ENCODE data around the gene PSTPIP2. TPM values are rescaled to one million over a fixed set of nuclear protein-coding genes. Genes with fewer than 3 reads are reported as not detected.

Gene PSTPIP2
- polyA plus RNA-seq, 2 of the 4 experiments (the other 2 are of a cell fraction): 0.10 to 0.19 TPM

DNA sequence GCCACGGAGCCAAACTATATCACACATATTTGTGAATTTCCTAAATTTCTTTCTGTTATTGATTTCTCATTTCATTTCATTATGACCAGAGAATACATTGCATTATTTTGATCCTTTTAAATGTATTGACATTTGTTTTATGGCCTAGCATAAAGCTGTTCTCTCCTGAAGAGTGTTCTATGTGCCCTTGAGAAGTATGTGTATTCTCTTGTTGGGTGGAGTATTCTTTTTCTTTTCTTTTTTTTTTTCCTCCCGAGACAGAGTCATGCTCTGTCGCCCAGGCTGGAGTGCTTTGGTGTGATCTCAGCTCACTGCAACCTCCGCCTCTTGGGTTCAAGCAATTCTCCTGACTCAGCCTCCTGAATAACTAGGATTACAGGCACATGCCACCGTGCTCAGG lies 37.3 kb upstream of the PSTPIP2 start:
- CTCF ChIA-PET: no interaction called here
- FAIRE-seq: no peak
- 93% methylated on average over 5 of the region's 5 CpGs for WGBS (ENCODE audit: missing lambda C conversion rate)

DNA sequence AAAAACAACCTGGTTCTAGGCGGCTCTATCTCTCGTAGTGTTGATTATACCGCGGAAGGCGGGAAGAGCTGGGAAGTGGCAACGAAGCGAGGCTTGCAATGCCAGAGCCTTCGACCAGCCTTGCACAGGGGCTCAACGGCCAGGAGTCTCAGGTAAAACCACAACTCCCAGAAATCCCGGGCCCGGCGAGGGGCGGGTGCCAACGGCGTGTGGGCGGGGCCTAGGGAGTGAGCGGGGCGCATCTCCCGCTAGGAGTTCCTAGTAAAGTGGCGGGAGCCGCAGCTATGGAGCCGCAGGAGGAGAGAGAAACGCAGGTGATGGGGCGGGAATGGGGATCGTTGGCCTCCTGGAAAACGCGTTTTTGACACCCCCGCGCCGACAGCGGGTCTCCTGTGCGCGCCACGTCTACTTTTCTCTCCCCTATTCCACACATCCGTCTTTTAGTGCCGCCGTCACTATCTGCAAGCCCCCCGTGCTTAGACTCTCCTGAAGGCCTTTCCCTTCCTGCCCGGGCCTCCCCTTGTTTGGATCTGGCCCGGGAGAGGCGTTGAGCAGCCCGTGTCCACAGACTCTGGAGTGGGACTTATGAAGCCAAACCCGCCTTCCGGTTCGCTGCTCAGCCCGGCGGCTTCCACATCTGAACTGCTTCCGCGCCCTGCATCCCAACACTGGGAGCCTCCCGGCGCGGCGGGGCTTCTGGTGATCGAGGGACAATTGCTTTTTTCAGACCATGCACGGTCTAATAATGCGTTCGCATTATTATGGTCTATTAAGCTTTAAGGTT lies 32.3 kb upstream of the PSTPIP2 start, which contains the start of gene HAUS1:
HAUS1 (plus strand) TSS at position 258 of the 784 bp plus-strand sequence; CDS start at position 285, 27 bp downstream.
- peak within 1 kb of the TSS; percentile 93 for H3K4me2 ChIP-seq
- peak within 1 kb of the TSS; percentile 87 to 92 for H3K27ac ChIP-seq
- FAIRE-seq (no peak), DNase-seq (ENCODE audit: low read depth in 1 of 2, low spot score in 1 of 2) (peak; percentile 79 to 83), ATAC-seq (peak; percentile 99)
- under 1% methylated on average over 47 of the region's 57 CpGs for WGBS (ENCODE audit: missing lambda C conversion rate)
- H3K4me3 ChIP-seq: peak within 1 kb of the TSS; percentile 96
- H3K4me1 ChIP-seq: 0 out of 3 replicates have a peak, but pooled peaks cover 3% of the 10 kb centered on the region
- no peaks in the 10 kb centered on the region for H3K9me3 ChIP-seq
- ChIA-PET CTCF (no interaction called here), POLR2A (interaction anchor here (0.6 to 0.7 kb wide), 2 partner anchors 8 to 10 kb away, joined by 3 read pairs; no protein-coding TSS in a partner anchor)
- TF ChIP-seq RFX5 (IDR thresholded peaks at IDR 0.05): no peak
- TF ChIP-seq CBX8 (IDR thresholded peaks at IDR 0.05): no peak
- TF ChIP-seq CBX2 (IDR thresholded peaks at IDR 0.05; ENCODE audit: borderline replicate concordance, low read depth): no peak
- TF ChIP-seq, protein P1, sequence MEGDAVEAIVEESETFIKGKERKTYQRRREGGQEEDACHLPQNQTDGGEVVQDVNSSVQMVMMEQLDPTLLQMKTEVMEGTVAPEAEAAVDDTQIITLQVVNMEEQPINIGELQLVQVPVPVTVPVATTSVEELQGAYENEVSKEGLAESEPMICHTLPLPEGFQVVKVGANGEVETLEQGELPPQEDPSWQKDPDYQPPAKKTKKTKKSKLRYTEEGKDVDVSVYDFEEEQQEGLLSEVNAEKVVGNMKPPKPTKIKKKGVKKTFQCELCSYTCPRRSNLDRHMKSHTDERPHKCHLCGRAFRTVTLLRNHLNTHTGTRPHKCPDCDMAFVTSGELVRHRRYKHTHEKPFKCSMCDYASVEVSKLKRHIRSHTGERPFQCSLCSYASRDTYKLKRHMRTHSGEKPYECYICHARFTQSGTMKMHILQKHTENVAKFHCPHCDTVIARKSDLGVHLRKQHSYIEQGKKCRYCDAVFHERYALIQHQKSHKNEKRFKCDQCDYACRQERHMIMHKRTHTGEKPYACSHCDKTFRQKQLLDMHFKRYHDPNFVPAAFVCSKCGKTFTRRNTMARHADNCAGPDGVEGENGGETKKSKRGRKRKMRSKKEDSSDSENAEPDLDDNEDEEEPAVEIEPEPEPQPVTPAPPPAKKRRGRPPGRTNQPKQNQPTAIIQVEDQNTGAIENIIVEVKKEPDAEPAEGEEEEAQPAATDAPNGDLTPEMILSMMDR (IDR thresholded peaks at IDR 0.05): no peak
- TF ChIP-seq BHLHE40 (IDR thresholded peaks at IDR 0.05; ENCODE audit: low read depth, low read length): no peak
- no peak for TF ChIP-seq TP53 (CRISPR knock-in tag; IDR thresholded peaks at IDR 0.05)
- peak; percentile 66 for TF ChIP-seq POLR2A (IDR thresholded peaks at IDR 0.05; ENCODE audit: low read length)
- TF ChIP-seq, protein P2, sequence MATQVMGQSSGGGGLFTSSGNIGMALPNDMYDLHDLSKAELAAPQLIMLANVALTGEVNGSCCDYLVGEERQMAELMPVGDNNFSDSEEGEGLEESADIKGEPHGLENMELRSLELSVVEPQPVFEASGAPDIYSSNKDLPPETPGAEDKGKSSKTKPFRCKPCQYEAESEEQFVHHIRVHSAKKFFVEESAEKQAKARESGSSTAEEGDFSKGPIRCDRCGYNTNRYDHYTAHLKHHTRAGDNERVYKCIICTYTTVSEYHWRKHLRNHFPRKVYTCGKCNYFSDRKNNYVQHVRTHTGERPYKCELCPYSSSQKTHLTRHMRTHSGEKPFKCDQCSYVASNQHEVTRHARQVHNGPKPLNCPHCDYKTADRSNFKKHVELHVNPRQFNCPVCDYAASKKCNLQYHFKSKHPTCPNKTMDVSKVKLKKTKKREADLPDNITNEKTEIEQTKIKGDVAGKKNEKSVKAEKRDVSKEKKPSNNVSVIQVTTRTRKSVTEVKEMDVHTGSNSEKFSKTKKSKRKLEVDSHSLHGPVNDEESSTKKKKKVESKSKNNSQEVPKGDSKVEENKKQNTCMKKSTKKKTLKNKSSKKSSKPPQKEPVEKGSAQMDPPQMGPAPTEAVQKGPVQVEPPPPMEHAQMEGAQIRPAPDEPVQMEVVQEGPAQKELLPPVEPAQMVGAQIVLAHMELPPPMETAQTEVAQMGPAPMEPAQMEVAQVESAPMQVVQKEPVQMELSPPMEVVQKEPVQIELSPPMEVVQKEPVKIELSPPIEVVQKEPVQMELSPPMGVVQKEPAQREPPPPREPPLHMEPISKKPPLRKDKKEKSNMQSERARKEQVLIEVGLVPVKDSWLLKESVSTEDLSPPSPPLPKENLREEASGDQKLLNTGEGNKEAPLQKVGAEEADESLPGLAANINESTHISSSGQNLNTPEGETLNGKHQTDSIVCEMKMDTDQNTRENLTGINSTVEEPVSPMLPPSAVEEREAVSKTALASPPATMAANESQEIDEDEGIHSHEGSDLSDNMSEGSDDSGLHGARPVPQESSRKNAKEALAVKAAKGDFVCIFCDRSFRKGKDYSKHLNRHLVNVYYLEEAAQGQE (IDR thresholded peaks at IDR 0.05): no peak
- TF ChIP-seq, protein P3, sequence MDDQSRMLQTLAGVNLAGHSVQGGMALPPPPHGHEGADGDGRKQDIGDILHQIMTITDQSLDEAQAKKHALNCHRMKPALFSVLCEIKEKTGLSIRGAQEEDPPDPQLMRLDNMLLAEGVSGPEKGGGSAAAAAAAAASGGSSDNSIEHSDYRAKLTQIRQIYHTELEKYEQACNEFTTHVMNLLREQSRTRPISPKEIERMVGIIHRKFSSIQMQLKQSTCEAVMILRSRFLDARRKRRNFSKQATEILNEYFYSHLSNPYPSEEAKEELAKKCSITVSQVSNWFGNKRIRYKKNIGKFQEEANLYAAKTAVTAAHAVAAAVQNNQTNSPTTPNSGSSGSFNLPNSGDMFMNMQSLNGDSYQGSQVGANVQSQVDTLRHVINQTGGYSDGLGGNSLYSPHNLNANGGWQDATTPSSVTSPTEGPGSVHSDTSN (IDR thresholded peaks at IDR 0.05): no peak
- TF ChIP-seq GATA3 (IDR thresholded peaks at IDR 0.05; ENCODE audit: borderline replicate concordance): no peak
- peak in 1 of 2 experiments; percentile 60; a peak in 2 of 5 replicates for TF ChIP-seq JUN (IDR thresholded peaks at IDR 0.05)

More for the DNA sequence above, 37.3 kb upstream of the PSTPIP2 start:
- DNase-seq (ENCODE audit: low read depth in 1 of 2, low spot score in 1 of 2) (no peak), ATAC-seq (no peak)
- no peak overlapping the region for H3K4me3 ChIP-seq
- no peak for TF ChIP-seq NPAS2 (CRISPR knock-in tag; IDR thresholded peaks at IDR 0.05; ENCODE audit: borderline replicate concordance)
- TF ChIP-seq, protein P2 (IDR thresholded peaks at IDR 0.05): no peak
- no peak for TF ChIP-seq CHD4 (IDR thresholded peaks at IDR 0.05; ENCODE audit: borderline replicate concordance)
- TF ChIP-seq JUN (IDR thresholded peaks at IDR 0.05): no peak
- TF ChIP-seq SMC3 (IDR thresholded peaks at IDR 0.05): no peak
- no peak for TF ChIP-seq BHLHE40 (IDR thresholded peaks at IDR 0.05; ENCODE audit: low read depth, low read length)
- TF ChIP-seq, protein P1 (IDR thresholded peaks at IDR 0.05): no peak
- no peak for TF ChIP-seq CHD2 (IDR thresholded peaks at IDR 0.05; ENCODE audit: low read length, partially characterized antibody)
- no peak for TF ChIP-seq SREBF2 (IDR thresholded peaks at IDR 0.05)
- no peak for TF ChIP-seq ZSCAN20 (CRISPR knock-in tag; IDR thresholded peaks at IDR 0.05)
- TF ChIP-seq FOSL2 (IDR thresholded peaks at IDR 0.05): no peak
- no peak for TF ChIP-seq FOSL2 (CRISPR knock-in tag; IDR thresholded peaks at IDR 0.05)
- no peak for TF ChIP-seq RAD21 (conservative IDR thresholded peaks at IDR 0.05 in 1 of 2, IDR thresholded peaks at IDR 0.05 in 1 of 2)
- no peak for TF ChIP-seq MAZ (IDR thresholded peaks at IDR 0.05; ENCODE audit: borderline replicate concordance, low read depth, low read length)
- TF ChIP-seq HOXB13 (CRISPR knock-in tag; IDR thresholded peaks at IDR 0.05; ENCODE audit: low read depth): no peak
- TF ChIP-seq, protein P4, sequence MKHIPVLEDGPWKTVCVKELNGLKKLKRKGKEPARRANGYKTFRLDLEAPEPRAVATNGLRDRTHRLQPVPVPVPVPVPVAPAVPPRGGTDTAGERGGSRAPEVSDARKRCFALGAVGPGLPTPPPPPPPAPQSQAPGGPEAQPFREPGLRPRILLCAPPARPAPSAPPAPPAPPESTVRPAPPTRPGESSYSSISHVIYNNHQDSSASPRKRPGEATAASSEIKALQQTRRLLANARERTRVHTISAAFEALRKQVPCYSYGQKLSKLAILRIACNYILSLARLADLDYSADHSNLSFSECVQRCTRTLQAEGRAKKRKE (CRISPR knock-in tag; IDR thresholded peaks at IDR 0.05; ENCODE audit: low read depth): no peak
- no peak for TF ChIP-seq FOSB (CRISPR knock-in tag; IDR thresholded peaks at IDR 0.05)
- no peak overlapping the region for H3K27ac ChIP-seq
- POLR2A ChIA-PET: no interaction called here
- H3K4me1 ChIP-seq: no peaks in the 10 kb centered on the region
- no peak overlapping the region for H3K4me2 ChIP-seq
- no peaks in the 10 kb centered on the region for H3K9me3 ChIP-seq
